CD4-positive, alpha-beta T cell treated with Interleukin-4 for 1 hour (primary cell): ENCODE results near the gene PICK1.

Experiments
- DNase-seq, 2 donors: peaks; one replicate each; pipeline ENCODE4 v3.0.0-alpha.2; 2020 to 2022

The PICK1 gene

GRCh38 chr22:38089474-38089851, 32.3 kb downstream of the PICK1 start:
- DNase-seq = no peak

- DNase-seq = no peak
Measured at GRCh38 chr22:38097058-38097457, 39.9 kb downstream of the PICK1 start.

- no peak for DNase-seq
Measured at GRCh38 chr22:38097557-38098409, 40.6 kb downstream of the PICK1 start.

GRCh38 chr22:38098410-38099249, 41.4 kb downstream of the PICK1 start:
- DNase-seq = no peak

- no peak for DNase-seq
Measured at GRCh38 chr22:38103641-38104040, 46.4 kb downstream of the PICK1 start.

GRCh38 chr22:38104084-38104483, 46.9 kb downstream of the PICK1 start:
- no peak for DNase-seq

- no peak for DNase-seq
Measured at GRCh38 chr22:38106814-38107578, 49.8 kb downstream of the PICK1 start.

GRCh38 chr22:38107692-38108515, 50.7 kb downstream of the PICK1 start:
- no peak for DNase-seq

GRCh38 chr22:38108561-38109319, 51.5 kb downstream of the PICK1 start:
- DNase-seq = no peak

GRCh38 chr22:38109371-38110001, 52.3 kb downstream of the PICK1 start:
- peak in 1 of 2 donors; percentile 27 for DNase-seq

- no peak for DNase-seq
Measured at GRCh38 chr22:38110008-38110862, 53.0 kb downstream of the PICK1 start, which contains the start of gene BAIAP2L2. BAIAP2L2 (minus strand) TSS chr22:38110684; CDS start chr22:38110525, 159 bp downstream.

GRCh38 chr22:38110863-38111852, 54.0 kb downstream of the PICK1 start:
- no peak for DNase-seq

GRCh38 chr22:38111925-38112355, 54.7 kb downstream of the PICK1 start:
- no peak for DNase-seq

GRCh38 chr22:38112381-38112780, 55.2 kb downstream of the PICK1 start:
- no peak for DNase-seq

- DNase-seq = peak; percentile 74 to 76
Measured at GRCh38 chr22:38114484-38115398, 57.5 kb downstream of the PICK1 start.

GRCh38 chr22:38115423-38116205, 58.4 kb downstream of the PICK1 start:
- DNase-seq = no peak
